HUES6 (cell line): ENCODE results near the gene COL4A4.

Source experiments
- H3K27ac ChIP-seq: 2 replicates; pipeline ENCODE4 v1.7.0; 2013; ENCODE audit warnings: low read depth, mild to moderate bottlenecking, low read length, inconsistent platforms
- H3K27me3 ChIP-seq: 2 replicates; pipeline ENCODE4 v1.6.1; 2013; ENCODE audit warnings: low read length; ENCODE audit not compliant: control insufficient read depth, insufficient read depth
- H3K36me3 ChIP-seq: 2 replicates; pipeline ENCODE4 v1.6.1; 2013; ENCODE audit warnings: low read length; ENCODE audit not compliant: control insufficient read depth, insufficient read depth
- H3K4me1 ChIP-seq: 2 replicates; pipeline ENCODE4 v1.6.1; 2013; ENCODE audit warnings: low read length; ENCODE audit not compliant: control insufficient read depth, insufficient read depth
- H3K4me3 ChIP-seq: 2 replicates; pipeline ENCODE4 v1.5.1; 2013; ENCODE audit warnings: low read depth, low read length
- H3K9ac ChIP-seq: one replicate; pipeline ENCODE4 v1.6.1; 2013; ENCODE audit warnings: mild to moderate bottlenecking, low read length
- H3K9me3 ChIP-seq: 2 replicates; pipeline ENCODE4 v1.6.1; 2013; ENCODE audit warnings: low read depth, low read length; ENCODE audit not compliant: control insufficient read depth, insufficient read depth

The COL4A4 gene

DNA sequence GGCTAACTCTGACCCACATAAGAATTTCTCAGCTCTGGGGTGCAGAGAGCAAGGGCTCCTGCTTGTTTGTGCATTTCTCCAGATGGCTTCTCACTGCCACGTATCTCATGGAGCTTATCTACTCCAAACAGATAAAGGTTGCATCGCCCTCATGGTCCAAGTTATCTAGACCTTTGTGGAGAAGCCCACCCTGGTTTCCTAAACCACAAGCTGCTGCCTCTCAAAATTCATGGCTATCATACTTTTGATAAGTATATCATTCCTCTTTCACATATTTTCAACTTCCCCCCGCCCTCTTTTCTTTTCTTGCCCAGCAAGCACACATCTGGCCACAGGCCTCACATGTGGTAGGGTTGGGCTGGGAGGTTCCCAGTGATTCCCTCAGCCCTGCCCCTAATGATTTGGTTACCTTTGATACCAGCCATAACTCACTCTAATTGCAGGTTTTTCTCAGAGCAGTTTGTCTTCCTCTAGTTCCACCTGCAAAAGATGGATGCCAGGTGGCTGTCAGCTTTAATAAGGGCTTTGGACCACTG, 182.1 kb downstream of the COL4A4 start:
- Histone ChIP-seq H3K27me3 (no peaks in the 10 kb centered on the region), H3K4me3 (no peak overlapping the region), H3K36me3 (no peaks in the 10 kb centered on the region), H3K4me1 (peaks cover 14% of the 10 kb centered on the region), H3K9ac (no peak overlapping the region), H3K27ac (no peak overlapping the region), H3K9me3 (no peaks in the 10 kb centered on the region)

DNA sequence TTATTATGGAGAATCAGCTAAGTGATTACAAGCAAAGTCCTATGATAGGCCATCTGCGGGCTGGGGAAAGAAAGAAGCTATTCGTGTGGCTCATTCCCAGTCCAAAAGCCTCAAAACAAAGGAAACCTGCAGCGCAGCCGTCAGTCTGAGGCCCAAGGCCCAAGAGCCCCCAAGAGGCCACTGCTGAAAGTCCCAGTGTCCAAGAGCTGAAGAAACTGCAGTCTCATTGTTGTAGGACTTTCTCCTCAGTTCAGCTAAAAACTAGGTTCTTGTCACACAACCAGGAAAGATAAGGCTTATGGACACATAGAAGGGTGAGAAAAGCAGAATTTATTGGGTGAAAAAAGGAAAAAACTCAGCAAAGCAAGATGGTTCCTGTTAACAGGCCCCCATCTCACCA, 185.0 kb downstream of the COL4A4 start:
- H3K4me1 ChIP-seq = peaks cover 2% of the 10 kb centered on the region; the same call in 1 of the 2 replicates
- H3K36me3 ChIP-seq = no peaks in the 10 kb centered on the region
- H3K27me3 ChIP-seq = no peaks in the 10 kb centered on the region
- H3K4me3 ChIP-seq = no peak overlapping the region
- H3K27ac ChIP-seq = no peak overlapping the region
- no peak overlapping the region for H3K9ac ChIP-seq
- H3K9me3 ChIP-seq = no peaks in the 10 kb centered on the region

DNA sequence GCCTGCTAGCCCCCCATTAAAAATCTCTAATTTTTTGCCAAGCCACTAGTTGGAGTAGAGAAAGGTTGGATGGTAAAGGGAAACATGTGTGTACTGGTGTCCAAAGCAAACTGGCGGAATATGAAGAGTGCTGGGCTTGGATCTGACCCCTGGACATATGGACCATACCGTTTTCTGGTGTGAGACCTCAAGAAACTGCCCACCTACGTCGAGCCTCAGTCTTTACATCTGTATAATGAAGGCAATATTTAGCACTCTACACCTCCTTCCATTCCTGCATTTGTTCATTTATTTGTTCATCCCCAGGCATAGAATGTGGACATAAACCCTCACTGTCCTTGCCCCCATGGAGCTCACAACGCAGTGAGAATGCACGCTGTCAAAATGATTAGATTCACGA, 185.7 kb downstream of the COL4A4 start:
- Histone ChIP-seq H3K9ac (no peak overlapping the region), H3K36me3 (no peaks in the 10 kb centered on the region), H3K27ac (no peak overlapping the region), H3K4me1 (no peaks in the 10 kb centered on the region), H3K9me3 (no peaks in the 10 kb centered on the region), H3K4me3 (no peak overlapping the region), H3K27me3 (no peaks in the 10 kb centered on the region)

DNA sequence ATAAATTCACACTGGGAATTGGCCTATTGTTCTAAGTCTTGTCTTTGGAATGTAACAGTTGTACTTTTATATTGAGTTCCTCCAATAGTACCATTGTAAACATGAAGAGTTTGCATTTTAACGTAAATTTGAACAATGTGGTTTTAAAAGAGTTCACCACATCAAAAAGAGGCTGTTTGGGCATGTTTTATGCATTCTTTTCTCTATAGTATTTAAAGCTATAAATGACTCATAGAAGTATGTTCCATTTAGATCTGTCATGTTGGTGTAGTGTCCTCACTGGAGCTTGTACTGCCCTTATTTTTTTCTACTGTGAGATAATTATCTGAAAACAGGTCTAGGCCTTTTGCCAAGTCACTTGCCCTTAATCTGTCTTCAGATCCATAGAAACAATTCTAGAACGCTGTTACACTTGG, 186.2 kb downstream of the COL4A4 start:
- Histone ChIP-seq H3K9ac (no peak overlapping the region), H3K36me3 (no peaks in the 10 kb centered on the region), H3K27me3 (no peaks in the 10 kb centered on the region), H3K4me3 (no peak overlapping the region), H3K27ac (no peak overlapping the region), H3K4me1 (no peaks in the 10 kb centered on the region), H3K9me3 (no peaks in the 10 kb centered on the region)

DNA sequence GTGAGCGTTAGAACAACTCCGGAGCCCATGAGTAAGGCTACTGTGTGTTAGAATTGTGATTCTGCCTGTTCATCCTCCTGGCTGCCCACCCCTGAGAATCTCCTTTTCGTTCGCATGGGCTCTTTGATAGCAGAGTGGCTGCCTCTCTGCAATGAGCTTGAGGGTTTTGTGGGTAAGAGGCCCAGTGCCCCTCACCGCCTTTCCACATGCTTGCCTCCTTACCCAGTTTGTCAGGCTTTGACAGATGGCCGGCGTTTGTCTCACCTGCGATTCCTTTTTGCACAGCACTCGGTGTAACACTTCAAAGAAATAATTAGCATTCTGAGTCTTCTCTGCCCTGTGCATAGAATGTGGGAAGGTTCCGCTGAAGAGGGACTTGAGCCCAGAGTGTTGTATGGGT, 190.2 kb downstream of the COL4A4 start:
- Histone ChIP-seq H3K27me3 (no peaks in the 10 kb centered on the region), H3K4me1 (no peaks in the 10 kb centered on the region), H3K4me3 (no peak overlapping the region), H3K27ac (no peak overlapping the region), H3K36me3 (no peaks in the 10 kb centered on the region), H3K9me3 (no peaks in the 10 kb centered on the region), H3K9ac (no peak overlapping the region)

DNA sequence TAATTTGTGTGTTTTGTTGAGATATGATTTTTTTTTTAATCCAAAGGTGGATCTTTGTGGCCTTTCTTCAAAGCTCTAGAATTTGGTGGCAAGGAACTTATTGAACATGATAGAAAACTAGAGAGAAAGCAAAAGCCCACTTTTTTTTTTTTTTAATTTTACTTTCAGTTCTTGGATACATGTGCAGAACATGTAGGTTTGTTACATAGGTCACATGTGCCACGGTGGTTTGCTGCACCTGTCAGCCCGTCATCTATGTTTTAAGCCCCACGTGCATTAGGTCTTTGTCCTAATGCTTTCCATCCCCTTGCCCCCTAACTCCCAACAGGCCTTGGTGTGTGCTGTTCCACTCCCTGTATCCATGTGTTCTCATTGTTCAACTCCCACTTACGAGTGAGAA, 192.2 kb downstream of the COL4A4 start:
- Histone ChIP-seq H3K4me3 (no peak overlapping the region), H3K27me3 (no peaks in the 10 kb centered on the region), H3K9me3 (no peaks in the 10 kb centered on the region), H3K9ac (no peak overlapping the region), H3K27ac (no peak overlapping the region), H3K4me1 (no peaks in the 10 kb centered on the region), H3K36me3 (no peaks in the 10 kb centered on the region)

DNA sequence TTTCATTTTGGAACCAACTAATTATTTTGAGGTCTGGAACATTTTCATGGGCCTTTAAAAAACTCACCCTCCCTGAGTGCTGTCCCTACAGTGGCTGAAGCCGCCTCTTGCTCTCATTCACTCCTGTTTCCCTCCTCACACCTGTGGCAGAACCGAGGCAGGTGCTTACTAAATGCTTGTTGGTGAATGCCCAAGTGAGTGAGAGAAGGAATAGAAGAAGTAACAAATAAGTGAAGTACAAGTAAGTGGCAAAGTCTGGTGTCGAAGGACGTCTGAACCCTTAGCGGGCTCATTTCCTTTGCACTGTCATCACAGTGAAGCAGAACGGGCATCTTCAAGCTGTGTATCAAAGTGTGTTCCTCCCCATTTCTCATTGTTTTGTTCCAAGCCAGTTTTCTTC, 192.9 kb downstream of the COL4A4 start:
- Histone ChIP-seq H3K9ac (no peak overlapping the region), H3K36me3 (no peaks in the 10 kb centered on the region), H3K27ac (no peak overlapping the region), H3K9me3 (no peaks in the 10 kb centered on the region), H3K27me3 (no peaks in the 10 kb centered on the region), H3K4me1 (no peaks in the 10 kb centered on the region), H3K4me3 (no peak overlapping the region)

DNA sequence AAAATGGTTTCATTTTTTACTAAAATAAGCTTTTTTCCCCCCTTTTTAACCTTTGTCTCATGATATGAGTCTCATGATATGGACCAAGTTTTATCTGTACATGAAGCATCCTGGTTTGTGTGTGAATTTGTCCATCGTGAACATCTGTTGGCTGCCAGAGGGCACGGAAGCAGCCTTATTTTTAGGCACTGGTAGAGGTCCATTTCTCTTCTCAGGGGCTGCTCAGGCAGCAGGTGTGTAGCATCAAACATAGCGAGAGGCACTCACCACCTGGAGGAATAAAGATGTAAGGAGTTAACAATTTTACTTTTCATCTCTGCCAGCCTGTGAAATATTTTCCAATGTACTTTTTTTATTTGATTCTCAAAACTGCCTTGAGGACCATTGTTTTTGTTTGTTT, 193.6 kb downstream of the COL4A4 start:
- Histone ChIP-seq H3K27ac (no peak overlapping the region), H3K4me3 (no peak overlapping the region), H3K27me3 (no peaks in the 10 kb centered on the region), H3K4me1 (no peaks in the 10 kb centered on the region), H3K9me3 (no peaks in the 10 kb centered on the region), H3K9ac (no peak overlapping the region), H3K36me3 (no peaks in the 10 kb centered on the region)

DNA sequence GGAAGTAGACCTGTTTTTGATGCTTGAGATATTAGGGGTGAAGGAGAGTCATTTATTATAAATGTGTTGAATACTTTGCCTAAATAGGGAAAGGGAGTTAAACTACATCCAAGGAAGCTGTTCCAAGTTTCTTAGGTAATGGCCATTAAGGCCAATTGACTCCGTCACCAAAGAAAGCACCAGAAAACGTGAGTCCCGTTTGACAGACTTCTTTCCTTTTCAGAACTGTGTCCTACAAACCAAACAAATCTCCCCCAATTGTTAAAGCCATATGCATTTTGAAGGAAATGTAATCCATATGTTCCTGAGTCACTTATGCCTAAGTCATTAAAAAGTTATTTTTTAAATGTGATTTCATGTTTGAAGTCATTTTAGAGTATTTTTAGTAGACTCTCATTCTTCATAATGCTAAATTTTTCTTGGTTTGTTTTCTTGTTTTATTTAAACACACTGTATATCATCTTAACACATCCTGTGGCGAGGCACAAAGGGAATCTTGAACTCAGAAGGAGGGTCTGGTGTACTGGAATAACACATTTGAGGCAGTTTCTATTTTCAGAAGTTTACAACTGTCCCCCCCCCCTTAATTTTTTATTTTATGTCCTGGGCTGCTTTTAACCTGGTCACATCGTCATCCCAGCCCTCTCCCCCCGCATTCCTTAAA, 194.5 kb downstream of the COL4A4 start:
- Histone ChIP-seq H3K9ac (no peak overlapping the region), H3K4me3 (no peak overlapping the region), H3K27ac (no peak overlapping the region), H3K4me1 (no peaks in the 10 kb centered on the region), H3K9me3 (no peaks in the 10 kb centered on the region), H3K36me3 (no peaks in the 10 kb centered on the region), H3K27me3 (no peaks in the 10 kb centered on the region)

DNA sequence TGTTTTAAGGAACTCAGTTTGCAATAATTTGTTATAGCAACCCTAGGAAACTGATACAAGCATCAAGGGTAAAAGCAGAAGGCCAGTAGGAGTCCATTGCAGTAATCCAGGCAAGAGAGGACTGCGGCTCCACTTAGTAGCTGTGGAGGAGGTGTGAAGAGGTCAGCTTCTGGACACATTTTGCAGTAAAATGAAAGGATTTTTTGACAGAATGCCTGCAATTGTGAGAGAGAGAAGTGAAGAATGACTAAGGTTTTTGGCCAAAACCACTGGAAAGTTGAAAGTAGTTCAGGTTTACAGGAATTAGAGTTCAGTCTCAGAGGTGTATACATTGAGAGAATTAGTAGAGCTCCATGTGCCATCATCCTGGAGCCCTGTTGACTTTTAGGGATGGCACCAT, 198.6 kb downstream of the COL4A4 start:
- no peaks in the 10 kb centered on the region for H3K36me3 ChIP-seq
- no peak overlapping the region for H3K4me3 ChIP-seq
- H3K9me3 ChIP-seq = no peaks in the 10 kb centered on the region
- H3K27ac ChIP-seq = no peak overlapping the region
- no peak overlapping the region for H3K9ac ChIP-seq
- peaks cover 11% of the 10 kb centered on the region for H3K4me1 ChIP-seq
- H3K27me3 ChIP-seq = no peaks in the 10 kb centered on the region

DNA sequence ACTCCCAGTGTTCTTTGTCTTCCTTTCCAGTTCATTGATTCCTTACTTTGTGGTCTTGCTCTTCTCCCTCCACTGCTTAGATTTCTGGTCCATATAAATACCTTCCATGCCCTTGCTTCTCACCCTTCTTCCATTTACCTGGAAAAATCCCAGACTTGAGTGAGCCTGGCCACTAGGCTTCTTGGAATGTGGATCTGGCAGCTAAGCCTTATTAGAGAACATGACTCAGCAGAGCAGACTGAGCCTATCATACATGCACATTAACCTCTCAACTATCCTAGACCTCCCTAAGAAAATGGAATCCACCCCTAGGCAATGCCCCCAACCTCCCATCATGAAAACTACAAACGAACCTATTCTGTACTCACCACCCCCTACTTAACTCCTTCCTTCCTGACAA, 200.5 kb downstream of the COL4A4 start:
- no peak overlapping the region for H3K9ac ChIP-seq
- no peaks in the 10 kb centered on the region for H3K36me3 ChIP-seq
- H3K9me3 ChIP-seq = peaks cover 12% of the 10 kb centered on the region
- peaks cover 11% of the 10 kb centered on the region for H3K4me1 ChIP-seq
- H3K27me3 ChIP-seq = no peaks in the 10 kb centered on the region
- no peak overlapping the region for H3K4me3 ChIP-seq
- H3K27ac ChIP-seq = peak overlapping the region; percentile 44; the same call in 1 of the 2 replicates
